ENCODE results near the gene PLEKHG2. TPM values are rescaled to one million over a fixed set of nuclear protein-coding genes. Genes with fewer than 3 reads are reported as not detected.

PLEKHG2 gene
- total and polyA plus RNA-seq, 9 of the 15 experiments (the other 6 are each of a cell fraction or from before 2014, with no cell fraction given), result 0.98 to 45.7 (median 9.8) TPM

GRCh38 chr19:39408392-39409207, 3.9 kb upstream of the PLEKHG2 start (continued):
- TF ChIP-seq BCLAF1 (IDR thresholded peaks at IDR 0.05; ENCODE audit: borderline replicate concordance in 1 of 2, control insufficient read depth in 1 of 2, low read depth in 2 of 2, low read length in 1 of 2), result peak in 1 of 2 experiments; percentile 61; a peak in 1 of 4 replicates
- peak; percentile 36; the same call in 1 of the 2 replicates for TF ChIP-seq ZBTB7A (IDR thresholded peaks at IDR 0.05; ENCODE audit: borderline replicate concordance, control insufficient read depth, low read depth, low read length)
- TF ChIP-seq ZBTB43 (CRISPR knock-in tag; IDR thresholded peaks at IDR 0.05), result no peak
- TF ChIP-seq BRF2 (IDR thresholded peaks at IDR 0.05; ENCODE audit: borderline replicate concordance, insufficient read depth, insufficient read length), result no peak
- peak; percentile 59 for TF ChIP-seq TFAP4 (CRISPR knock-in tag; IDR thresholded peaks at IDR 0.05; ENCODE audit: borderline replicate concordance)
- TF ChIP-seq CBX8 (IDR thresholded peaks at IDR 0.05; ENCODE audit: borderline replicate concordance, extremely low read depth, low read depth, low read length, poor library complexity, severe bottlenecking), result no peak
- no peak for TF ChIP-seq ZSCAN29 (IDR thresholded peaks at IDR 0.05)
- peak; percentile 8 for TF ChIP-seq HMGN3 (IDR thresholded peaks at IDR 0.05; ENCODE audit: borderline replicate concordance, extremely low read depth, insufficient read length, low read depth, low read length)
- no peak for TF ChIP-seq LARP7 (IDR thresholded peaks at IDR 0.05)
- TF ChIP-seq ZNF707 (CRISPR knock-in tag; conservative IDR thresholded peaks at IDR 0.05), result no peak
- 0 out of 2 replicates have a peak, but pooled peaks have one; percentile 27 for TF ChIP-seq MXI1 (IDR thresholded peaks at IDR 0.05; ENCODE audit: low read depth, low read length)
- TF ChIP-seq POLR2A (conservative IDR thresholded peaks at IDR 0.05), result peak; percentile 46
- peak in 1 of 2 experiments; percentile 19; a peak in 1 of 4 replicates for TF ChIP-seq SIN3A (IDR thresholded peaks at IDR 0.05; ENCODE audit: borderline replicate concordance in 2 of 2, control insufficient read depth in 1 of 2, low read depth in 2 of 2, low read length in 2 of 2)
- no peak for TF ChIP-seq TEAD1 (CRISPR knock-in tag; IDR thresholded peaks at IDR 0.05)
